GM19468 (cell line): ENCODE measurements around the gene AUTS2.

ENCODE experiments used
- ATAC-seq: cut with Tn5 transposase; IDR thresholded peaks from one replicate; pipeline ENCODE4 v1.9.1; 2021; ENCODE audit warnings: mild to moderate bottlenecking, moderate library complexity, moderate number of reproducible peaks; ENCODE audit not compliant: unreplicated experiment; ENCODE audit errors: extremely low read depth

Gene AUTS2

DNA sequence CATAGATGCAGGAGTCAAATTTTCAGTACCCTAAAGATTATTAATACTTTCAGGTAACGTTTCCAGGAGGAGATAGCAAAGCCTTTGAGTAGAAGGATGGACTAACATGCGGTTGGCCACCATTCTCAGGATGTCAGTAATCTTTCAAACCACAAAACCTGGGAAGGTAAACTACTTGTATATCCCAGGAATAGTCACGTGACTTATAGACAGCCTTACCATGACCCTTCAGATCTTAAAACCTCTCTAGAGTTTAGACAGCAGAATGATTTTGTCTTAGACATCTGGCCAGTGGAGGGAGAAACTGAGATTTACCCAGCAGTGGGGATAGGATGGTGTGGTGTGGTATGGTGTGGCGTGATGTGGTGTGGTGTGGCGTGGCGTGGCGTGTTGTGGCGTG lies 1085.9 kb downstream of the AUTS2 start:
- no peak for ATAC-seq

DNA sequence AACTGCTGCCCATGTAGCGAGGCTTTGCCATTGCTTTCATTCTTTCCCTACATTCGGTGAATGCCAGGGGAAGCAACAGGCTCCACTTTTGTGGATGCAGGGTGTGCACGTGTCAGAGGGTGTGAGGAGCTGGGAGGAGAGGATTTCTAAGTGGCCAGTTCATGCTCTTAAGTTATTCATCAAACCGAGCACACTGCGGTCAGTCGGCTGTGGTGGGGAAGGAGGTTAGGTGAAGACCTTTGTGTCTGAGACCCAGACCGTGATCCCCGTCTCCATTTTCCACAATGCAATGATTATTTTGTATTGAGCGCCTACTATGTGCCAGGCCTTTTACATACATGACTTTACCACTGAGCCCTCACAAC lies 1095.0 kb downstream of the AUTS2 start:
- no peak for ATAC-seq

DNA sequence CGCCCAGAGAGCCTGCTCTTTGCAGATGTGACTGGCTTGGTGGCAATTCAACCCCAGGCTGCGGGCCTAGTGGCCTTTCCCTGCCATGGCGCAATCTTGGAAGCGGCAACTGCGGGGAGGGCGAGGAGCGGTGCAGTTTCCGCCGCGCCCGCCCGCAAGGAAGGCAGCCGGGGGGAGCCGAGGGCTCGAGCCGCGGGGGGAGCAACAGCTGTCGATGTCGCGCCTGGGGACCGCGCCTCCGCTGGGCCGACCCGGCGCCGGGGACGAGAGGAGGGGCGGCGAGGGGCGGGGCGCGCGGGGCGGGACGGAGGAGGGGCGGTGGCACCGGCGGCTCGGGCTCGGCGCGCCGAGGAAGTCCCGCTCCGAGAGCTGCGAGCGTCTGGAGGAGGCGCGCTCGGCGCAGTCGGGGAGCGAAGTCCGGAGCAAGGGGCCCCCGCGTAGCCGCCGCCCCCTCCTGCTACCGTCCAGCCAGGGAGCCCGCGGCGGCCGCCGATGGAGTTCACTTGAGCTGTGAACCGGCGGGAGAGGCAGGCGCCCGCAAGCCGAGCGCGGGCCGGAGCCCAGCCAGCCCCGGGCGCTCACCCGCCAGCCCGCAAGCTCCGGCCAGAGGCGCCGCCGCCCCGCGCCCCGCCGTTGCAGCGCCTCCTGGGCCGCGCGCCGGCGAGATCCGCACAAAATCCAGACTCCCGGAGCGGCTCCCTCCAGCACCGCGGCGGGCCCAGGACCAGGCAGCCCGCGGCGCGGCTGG lies 1095.6 kb downstream of the AUTS2 start:
- peak; percentile 43 for ATAC-seq

DNA sequence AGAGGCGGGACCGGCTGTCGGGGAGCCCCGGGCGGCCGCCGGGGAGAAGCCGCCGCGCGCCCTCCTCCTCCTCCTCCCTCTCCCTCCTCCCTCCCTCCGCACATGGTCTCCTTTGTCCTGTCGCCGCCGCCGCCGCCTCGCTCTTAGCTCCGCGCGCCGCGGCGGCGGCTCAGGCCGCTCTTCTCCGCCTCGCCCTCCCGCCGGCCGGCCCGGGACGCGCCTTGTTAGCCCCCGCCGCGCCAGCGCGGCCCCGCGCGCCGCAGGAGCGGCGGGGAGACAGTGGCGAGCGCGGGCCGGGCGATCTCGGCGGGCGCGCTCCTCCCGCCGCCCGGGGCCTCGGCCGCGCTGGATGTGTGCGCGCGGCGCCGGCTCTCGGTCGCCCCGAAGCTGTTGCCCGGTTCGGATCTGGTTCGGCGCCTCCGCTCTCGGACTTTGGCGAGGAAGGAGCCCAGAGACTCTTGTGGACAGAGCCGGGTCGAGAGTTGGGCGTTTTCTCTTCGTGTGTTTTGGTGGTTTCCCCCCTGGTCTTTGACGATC lies 1096.2 kb downstream of the AUTS2 start:
- no peak for ATAC-seq

DNA sequence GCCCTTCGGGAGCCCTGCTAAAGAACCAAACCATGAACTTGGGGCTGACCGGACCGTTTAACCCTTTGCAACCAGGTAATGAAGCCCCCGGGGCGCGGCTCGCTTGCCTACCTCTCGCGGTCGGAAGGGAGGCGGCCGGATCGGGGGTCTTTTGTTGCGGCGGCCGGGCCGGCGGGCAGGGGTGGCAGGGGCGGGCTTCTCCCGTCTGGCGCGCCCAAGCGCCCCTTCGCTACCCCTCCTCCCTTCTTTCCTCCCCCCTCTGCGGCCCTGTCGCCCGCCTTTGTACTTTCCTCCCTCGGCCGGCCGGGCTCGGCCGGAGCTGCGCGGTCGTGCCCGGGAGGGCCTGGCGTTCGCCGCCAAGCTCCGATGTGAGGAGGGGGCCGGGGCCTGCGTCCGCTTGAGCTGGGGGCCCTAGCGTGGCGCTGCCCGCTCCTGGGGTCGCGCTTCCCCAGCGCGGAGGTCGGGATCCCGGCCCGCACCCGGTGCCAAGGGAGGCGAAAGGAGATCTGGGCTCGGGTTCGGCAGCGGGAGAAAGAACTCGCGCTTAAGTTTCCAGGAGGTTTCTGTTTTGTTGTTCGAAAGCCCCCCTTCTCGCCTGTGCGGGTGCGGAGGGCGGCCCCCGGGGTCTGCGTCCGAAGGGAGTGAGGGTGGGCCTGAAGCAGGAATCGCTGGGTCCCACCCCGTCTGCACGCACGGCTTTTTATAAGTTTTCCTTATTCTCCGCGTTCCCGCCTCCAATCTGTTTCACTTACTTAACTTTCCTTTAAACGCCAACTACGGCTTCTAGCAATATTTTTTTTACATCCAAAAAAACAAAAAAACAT lies 1096.9 kb downstream of the AUTS2 start:
- ATAC-seq: no peak

DNA sequence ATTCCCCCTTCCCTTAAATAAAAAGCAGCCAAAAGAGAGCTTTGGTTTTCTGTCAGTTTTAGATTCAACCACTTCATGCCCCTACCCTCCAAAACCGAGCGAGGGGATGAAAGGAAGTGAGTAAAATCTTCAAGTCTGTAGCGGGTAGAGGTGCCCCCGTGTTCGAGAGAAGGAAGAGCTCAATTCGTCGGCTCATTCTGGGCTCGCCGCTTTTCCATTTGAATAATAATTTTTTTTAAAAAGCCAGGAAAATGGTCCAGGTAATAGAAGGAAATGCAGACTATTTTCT lies 1097.5 kb downstream of the AUTS2 start:
- no peak for ATAC-seq

DNA sequence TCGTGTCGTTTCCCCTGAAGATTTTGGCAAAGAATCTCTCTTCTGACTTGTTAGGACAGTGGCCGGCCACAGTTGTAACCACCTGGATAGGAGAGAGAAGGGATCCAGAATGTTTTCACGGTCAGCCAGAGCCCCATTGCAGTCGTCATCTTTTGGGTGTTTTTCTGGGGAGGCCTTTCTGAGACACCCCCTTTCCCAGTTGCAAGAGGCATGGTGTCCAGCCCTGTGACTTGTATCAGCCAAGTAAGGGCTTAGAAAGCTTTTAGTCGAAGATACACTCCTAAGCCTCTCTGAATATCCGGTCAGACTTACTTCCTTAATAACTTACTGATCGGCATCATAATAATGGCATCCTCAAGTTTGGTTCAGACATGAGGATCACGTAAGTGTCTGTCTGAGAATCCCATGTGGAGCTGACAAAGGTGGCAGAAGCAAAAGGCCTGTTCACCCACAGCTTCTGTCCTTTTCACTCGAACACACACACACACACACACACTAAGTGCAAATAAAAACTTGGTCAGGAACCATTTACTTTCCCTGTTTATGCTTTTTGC lies 1098.0 kb downstream of the AUTS2 start:
- no peak for ATAC-seq

DNA sequence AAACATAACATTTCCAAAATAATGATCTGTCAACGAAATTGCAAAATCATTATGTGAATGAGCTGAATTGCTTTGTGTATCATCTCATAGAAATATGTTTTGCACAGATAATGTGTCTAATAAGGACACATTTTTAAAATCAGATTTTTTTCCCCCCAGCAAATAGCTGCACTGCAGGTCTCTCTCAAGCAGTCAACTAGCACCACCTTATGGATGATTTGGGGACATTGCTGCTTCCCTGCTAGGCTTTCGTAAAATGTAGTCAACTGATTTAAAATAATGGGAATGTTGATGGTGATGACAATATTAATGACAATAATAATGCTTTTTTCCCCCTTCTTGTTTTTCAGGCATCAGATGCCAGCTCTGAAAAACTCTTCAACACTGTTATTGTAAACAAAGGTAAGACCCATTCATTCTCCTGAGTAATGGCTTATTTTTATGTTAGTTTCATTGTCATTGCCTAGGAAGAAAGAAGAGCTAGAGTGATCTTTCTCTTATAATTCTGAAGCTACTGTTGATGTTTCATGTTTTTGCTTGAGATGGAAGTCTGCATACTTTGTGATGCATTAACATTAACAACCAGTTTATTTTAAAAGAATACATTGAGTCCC lies 1100.1 kb downstream of the AUTS2 start:
- no peak for ATAC-seq

DNA sequence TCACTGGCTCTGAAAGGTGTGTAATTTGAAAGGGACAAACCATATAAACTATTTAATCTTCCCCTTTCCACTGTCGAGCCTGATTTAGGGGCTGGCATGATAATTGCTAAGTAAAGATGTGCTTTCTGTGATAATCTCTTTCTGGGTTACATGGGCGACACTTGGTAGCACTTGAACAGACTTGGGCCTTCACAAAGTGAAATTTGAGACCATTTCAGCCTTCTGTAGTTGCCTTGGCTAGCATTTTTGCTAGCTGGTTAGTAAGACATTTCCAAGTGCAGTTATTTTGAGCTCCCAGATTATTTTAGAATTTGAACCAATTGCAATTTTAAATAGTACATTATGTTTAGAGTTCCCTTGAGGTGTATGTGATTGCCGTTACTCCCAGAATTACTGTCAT lies 1101.0 kb downstream of the AUTS2 start:
- no peak for ATAC-seq

DNA sequence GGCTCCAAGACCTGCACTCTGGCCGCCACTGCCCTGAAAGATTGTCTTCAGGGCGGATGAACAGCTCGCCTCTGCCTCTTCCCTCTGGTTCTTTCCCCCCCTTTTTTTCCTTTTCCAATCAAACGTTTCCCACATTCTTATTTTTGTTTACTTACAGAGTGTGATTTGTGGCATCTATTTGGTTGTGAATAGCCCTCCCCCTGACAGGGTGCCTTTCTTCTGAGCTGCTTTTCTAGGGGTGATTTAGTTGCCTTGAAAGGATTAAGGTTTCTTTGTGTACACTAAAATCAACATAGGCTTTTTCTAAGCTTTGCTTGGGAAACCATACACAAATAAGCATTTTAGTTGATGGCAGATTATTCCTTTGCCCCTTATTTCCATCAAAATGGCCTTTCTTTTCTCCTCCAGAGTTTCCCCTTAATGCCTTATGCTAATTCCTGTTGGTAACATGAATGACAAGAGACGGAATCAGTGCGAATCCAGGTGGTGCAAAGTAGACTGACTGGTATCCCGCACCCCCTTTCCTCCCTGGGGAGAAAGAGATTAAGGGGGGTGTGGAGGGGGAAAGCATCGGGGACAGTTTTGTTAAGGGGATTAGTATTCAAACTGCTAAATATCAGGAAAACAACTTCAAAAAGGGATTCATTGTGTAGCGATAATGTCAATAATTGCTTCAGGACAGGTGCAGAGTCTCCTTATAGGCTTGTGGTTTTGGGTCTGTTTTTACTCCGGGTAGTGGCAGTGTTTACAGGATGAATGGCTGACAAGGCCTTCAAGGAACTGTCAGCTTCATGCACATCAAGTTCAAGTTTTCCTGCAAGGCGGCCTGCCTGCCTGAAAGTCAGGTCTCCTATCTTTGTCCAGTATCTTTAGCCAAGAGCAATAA lies 1102.0 kb downstream of the AUTS2 start:
- no peak for ATAC-seq

DNA sequence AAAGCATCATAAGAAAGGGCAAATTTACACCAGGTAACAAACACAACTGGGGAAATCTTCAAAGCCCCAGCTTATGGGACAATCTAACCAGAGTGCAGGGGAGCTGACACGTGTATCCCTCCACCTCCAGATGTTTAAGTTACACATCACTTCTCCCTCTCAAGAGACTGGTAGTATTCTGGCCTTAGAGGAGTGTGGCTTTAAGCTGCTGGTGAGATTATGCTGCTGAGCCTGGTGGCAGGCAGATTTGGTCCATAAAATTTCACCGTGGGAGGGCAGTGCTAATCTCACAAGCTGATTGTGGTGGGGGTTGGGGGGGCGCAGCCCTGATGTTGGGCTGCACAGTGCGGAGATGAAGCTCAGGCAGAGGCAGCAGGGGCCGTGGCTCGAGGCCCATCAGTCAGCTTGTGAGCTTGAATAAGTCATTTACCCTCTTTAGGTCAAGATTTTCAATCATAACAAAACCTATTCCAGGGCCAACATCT lies 1102.7 kb downstream of the AUTS2 start:
- no peak for ATAC-seq

DNA sequence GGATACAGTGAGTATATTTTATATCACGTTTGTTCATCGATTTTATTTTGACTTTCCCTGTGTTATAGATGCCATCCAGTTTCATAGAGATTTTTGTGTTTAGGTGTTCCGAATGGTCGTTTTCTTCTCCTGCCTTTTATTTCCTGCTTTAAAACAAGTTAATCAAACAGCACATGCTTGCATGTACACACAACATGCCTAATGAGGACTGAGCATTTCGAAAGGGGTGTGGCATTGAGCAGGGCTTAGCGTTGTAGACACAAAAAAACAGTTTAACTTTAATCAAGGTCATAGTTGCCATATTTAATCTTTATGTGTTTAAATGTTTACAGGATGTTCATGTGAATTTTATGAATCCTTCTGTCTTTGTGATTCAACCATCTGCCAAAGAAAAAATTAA lies 1103.2 kb downstream of the AUTS2 start:
- ATAC-seq: no peak

DNA sequence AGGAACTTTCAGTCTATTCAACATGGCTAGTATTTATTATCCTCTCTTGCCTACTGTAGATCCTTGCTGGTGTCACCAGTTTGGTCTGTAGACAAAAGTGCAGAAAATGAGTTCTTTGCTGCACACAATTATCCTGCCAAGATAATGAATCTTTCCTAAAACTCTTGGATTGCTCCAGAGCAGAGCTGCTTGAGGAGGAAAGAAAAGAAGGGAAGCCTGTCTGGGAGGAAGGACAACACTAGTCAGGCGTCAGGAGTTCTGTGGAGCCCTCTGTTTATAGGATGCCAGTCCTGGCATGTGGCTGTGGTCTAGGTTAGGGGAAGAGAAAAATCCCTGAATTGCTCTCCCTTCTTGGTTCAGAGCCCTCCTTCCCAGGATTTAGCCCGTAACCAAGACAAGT lies 1103.7 kb downstream of the AUTS2 start:
- ATAC-seq: no peak

DNA sequence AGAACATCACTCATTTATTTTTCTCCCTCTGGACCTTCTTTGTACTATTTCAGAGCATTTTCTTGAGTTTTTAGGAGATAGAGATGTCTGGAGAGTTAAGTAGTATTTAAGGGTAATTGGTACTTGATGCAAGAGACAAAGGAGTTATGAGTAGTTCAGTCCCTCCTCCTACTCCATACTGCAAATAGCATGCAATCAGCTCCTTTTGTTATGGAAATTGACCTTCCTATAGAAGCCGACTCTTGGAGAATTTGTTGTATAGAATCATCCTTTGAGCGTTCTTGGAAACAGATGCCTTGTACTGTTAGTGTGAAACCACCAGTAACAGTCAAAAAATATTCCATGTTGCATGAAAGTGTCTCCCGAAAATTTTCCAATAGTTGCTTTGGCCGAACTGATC lies 1105.5 kb downstream of the AUTS2 start:
- no peak for ATAC-seq

DNA sequence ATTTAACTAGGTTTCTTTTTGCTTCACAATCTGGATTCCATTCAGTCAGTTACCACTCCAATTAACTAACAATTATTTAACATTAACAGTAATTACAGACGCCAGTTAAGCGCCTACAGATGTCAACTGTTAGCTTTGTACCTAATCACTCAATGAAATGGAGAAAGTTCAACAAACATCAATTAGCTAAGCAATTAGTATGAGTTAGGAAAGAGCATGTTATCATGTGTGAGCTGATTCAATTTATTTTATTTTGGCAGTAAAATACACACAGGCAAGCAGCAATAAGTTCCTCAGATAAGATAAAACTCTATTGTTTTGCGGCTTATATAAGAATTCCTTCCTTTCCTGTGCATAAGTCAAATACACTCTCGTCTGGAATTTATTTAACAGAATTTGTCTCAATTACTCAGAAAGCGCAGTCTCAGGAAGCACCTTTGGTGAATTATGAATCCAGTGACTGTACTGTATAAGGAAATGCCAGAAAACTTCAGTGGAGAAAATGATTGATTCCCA lies 1106.6 kb downstream of the AUTS2 start:
- no peak for ATAC-seq

DNA sequence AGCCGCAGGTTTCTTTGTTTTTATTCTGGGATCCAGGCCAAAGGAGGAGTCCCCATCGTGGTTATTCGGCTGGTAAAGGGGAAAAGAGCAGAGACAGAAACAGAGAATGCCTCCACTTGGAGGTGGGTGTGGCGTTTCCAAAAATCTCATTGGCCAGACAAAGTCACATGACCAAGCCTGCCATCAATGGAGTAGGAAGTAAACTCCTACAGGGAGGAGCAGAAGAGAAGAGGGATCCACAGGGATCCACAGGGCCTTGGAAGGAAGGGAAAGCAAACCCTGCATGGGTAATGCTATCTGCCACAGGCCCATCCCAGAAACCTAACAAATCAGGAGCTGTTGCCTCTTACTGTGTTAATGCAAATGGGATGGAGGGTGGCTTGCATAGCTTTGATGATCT lies 1107.9 kb downstream of the AUTS2 start:
- ATAC-seq: no peak

DNA sequence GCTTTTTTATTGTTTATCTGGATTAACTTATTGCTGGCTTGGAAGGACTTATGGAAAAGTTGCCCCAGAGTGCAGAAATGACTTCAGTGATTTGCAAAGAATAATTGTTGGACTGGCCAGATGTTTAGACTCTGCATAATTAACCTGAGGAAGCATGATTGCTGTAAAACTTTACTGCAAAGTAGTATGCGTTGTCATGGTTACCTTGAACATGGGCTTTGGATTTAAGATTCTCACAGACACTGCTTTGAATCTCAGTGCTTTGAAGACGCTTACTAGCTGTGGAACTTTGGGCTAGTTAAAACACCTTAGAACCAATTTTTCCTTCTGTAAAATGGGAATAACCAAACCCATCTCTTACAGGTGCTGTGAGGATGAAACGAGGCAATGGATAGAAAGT lies 1108.4 kb downstream of the AUTS2 start:
- ATAC-seq: no peak

DNA sequence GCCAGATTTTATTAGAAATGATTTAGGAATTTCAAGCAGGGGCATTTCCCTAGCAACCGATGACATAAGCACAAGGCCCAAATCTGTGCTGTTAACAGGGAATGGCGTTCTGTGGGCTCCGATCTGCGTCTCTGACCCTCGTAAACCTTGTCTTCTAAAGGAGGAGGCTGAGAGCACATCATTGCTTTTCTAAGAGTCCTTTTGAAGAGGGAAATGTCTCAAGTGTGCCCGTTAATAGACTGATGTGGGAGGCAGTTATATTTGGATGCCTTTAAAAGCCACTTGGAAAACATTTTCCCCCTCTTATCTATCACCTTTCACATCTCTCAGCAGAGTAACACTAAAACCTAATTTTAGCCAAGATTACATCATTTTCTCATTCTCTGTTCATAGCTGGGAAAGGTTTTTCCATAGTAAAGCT lies 1109.6 kb downstream of the AUTS2 start:
- ATAC-seq: no peak

DNA sequence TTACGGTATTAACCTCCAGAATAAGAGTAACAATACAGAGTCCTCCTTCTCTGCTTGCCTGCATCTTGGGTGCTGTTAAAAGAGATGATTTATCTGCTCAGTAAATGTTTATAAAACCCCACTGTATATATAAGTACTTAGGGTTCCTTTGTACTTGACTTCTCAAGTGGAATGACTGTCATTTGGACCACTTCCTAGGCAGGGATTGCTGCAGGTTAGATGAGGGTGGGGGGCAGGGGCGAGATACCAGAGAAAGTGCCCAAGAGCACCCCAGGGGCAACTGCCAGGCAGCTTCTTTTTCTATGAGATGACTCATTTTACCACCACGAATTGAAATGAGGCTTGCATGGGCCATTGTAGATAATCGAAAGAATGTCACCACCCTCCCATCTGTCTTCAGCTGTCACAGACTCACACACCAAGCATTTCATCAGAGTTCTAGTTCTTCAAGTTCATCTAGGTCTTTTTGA lies 1111.8 kb downstream of the AUTS2 start:
- ATAC-seq: no peak

DNA sequence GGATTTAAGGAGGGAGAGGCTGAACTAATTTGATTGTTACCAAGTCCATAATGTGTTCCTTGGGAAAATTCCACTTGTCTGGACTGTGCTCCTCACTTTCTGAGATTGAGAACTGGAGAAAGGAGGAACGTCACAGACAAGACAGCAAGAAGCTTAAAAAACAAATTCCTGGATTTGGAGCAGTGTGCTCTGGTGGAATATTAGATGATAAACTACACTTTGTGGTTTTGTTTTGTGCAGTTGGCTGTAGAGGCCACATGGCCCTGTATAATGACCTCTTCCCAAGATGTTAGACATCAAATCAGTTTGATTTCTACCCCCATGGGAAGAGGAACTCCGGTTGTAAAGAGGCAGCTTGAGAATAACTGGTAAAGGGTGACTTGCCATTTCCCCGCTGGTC lies 1112.4 kb downstream of the AUTS2 start:
- ATAC-seq: no peak
